ENCODE measurements around the gene DTNB.
A peak's percentile ranks its signal among the peaks of the same experiment; 100 is the strongest.

The DTNB gene

DNA sequence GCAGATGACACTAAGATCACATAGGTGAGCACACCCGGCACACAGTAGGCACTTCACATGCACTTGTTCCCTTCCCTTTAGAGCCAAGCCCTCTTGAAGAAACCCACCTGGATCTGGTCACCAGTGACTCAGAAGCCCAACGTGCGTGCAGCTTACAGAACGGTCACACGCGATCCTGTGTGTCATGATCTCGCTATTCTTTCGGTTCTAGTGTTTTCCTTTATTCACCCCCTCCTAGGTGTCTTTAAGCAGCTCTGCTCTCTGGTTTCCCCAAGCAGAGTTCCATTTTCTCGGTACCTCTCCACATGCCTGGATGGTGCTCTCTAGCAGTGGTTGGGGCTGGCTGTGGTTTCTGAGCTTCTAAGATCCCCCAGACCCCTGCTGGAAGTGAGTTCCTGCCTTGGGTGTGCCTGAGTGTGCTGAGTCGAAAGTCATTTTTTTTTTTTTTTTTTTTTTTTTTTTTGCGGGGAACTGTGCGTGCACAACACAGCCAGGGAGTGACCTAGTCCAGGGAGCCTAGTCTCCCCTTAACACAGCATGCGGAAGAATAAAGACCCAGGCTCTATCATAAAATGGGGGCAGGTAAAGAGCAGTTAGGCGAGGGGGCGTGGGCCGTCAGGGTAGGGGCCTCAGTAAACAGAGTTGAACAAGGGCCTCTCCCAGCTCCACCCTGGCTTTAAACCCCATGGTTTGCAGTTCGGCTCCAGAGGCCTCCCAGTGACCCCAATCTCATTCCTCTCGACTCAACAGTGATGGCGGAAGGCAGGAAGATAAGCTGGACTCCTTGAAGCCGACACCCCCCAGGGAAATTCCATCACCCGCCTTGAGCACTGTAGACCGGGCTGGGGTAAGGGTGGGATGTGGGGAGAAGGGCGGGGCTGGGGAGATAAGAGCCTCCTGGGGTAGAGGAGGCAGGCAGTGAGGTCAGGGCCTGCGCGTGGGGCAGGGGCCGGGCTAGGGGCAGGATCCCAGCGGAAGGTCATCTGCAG, 301.8 kb downstream of the DTNB start:
- DNase-seq (ENCODE audit: low read depth in 2 of 2): no peak

DNA sequence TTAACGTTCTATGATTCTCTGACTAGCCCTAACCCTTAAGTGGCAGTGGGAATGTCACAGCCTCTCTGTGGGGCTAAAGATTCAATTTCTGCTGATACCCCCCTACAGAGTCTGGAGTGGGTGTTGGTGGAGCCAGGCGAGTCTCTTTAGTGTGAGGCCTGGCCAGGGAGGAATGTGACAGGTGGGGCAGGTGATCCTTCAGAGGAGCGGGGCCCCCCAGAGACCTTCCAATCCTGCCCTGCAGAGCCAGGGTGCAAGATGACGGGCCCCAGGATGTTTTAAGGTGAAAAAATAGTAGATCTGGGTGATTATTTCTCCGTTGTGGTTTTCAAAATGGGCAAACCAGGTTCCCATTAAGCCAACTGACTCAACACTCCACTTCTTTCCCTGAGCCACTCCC, 303.5 kb downstream of the DTNB start:
- no peak for DNase-seq (ENCODE audit: low read depth in 2 of 2)

DNA sequence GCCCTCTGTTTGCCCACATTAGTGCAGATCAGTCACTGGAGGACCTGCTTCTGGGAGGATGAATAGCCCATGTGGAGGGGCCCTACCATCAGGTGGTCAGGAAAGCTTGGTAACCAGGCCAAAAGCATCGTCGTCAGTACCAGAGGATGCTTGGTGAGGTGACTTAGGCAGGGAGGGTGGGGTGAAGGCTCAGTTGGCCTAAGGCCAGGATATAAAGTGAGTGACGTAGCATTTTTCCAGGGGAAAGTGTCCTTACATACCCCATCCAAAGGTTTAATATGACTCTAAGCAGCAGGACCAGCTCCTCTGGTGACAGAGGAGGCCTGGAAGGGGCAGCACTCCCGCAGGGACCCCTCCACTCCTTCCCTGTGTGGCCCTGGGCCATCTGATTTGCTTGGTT, 303.9 kb downstream of the DTNB start:
- no peak for DNase-seq (ENCODE audit: low read depth in 2 of 2)

DNA sequence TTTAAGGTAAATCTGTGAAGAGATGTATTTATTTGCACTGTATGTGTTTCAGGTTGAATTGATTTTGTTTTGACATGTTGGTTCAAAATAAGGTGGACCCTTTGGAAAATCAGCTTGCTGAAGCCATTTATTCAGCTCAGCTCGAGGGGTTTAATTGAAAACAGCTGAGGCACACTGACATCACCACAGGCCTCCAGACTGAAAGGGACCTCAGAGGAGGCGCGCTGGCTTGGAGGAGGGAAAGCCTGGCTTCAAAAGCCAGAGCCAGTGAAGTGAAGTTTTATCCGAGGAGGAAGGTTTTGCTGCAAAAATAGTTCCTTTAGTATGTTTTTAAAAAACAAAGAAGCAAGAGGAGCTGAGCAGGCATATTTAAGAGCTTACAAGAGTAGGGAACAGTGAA, 304.7 kb downstream of the DTNB start:
- DNase-seq (ENCODE audit: low read depth in 2 of 2): no peak

DNA sequence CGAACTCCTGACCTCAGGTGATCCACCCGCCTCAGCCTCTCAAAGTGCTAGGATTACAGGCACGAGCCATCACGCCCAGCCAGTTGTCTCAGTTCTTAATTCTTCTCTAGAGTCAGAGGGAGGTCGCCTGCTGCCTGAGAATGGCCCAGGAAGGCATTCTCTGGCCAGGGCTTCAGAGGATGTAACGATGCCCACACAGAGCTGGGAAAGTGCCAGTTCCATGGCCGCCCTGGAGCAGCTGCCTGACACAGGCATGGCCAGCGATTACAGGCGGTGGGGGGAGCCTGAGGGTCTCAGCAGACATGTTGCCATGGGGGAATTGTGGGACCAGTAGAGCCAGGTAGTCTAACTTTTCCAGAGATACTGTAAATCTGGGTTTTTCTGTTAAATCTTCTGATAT, 306.1 kb downstream of the DTNB start:
- DNase-seq (ENCODE audit: low read depth in 2 of 2): no peak

DNA sequence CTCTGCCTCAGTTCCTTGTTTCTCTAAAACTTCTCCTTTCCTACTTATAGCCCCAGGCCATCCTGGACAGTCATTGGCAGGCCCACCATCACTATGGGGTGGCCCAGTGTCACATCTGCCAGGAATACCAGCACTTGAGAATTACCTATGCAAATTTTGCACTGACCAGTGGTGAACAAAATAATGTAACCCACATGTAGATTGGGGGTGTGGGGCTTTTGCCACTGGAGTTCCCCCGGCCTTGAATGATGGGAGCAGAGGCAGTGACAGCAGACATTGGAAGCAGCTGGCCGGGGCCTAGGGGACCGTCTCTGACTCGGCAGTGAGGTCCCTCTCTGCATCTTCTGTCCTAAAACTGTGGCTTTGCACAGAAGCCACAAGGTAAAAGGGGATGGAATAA, 306.7 kb downstream of the DTNB start:
- no peak for DNase-seq (ENCODE audit: low read depth in 2 of 2)

DNA sequence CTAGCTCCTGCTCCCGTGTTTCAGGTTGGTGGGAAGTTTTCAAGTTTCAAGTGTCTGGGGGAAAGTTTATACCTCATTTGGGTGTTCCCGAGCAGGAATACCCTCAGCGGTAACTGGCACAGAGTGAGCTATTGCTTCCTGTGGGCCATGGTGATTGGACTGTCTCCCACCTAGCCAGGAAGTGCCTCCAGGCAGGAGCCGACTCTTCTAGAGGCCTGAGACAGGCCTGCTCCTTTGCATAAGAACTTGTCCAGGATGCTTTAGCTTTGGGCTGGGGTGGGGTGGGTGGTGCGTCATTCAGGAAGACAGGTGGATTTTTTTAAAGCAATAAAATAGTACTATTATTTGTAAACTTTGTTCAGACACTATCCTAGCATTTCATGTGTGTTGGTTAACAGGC, 308.1 kb downstream of the DTNB start:
- no peak for DNase-seq (ENCODE audit: low read depth in 2 of 2)

DNA sequence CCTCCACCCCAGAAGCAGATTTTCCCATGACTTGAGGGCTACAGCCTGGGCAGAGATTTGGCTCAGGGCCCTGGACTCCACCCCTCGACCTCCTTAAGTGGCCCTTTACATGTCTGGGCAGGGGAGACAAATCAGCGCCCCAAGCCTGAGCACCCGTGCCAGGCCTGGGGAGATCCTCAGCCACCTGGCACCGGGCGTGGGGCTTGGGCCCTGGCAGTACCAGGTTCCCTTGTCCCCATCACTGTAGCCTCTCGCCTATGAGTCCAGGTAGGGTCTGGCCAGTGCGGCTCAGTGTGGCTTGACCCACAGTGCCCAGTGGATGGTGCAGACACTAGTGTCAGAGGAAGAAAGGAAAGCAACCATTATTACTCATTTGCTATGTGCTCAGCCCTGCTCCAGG, 309.6 kb downstream of the DTNB start:
- no peak for DNase-seq (ENCODE audit: low read depth in 2 of 2)

DNA sequence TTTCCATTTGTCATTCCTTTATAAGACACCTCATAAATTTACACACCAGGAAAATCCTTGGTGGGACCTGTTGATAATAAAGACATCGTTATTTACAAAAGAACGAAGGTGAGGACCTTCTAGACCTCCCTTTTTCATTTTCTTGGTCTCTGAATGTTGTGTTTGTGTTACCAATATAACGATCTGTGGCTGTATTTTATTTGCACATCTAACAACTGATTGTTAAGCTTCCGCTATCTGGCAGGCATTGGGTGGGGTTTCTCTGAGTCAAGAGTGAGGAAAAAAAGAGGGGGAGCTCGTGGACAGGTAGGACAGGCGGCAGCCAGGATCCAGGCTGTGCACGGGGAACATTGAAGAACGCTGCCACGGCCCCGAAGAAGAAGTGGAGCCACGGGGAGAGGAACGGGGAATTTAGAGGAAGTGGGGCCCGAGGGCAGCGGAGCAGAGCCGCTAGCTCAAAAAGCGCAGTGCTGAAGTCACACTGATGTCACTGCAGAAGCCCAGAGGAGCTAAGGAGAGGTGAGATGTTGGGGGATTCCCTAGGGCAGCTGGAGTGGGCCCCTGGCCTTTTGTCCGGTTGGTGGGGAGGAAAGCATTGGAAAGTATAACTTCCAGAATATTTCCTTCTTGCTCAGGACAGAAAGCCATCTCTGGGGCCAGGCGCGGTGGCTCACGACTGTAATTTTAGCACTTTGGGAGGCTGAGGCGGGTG, 310.8 kb downstream of the DTNB start:
- peak in 1 of 2 donors; percentile 28 for DNase-seq (ENCODE audit: low read depth in 2 of 2)

DNA sequence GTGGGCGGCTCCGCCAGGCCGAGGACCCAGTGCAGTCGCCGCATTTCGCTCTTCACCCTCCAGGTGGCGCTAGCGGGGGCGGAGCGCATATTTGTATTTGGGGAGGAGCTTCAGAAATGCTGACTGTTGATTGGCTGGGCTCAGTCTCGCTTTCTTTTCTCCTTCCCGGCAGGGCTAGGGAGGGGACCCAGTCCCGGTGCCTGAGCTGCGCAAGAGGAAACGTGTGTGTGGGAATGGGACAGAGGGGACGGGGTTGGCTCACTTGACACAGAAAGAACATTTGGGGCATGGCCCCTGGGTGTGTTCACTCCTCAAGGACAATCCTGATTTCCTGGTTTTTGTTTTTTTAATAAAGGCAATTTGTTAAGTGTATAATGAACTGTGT, 311.3 kb downstream of the DTNB start:
- DNase-seq (ENCODE audit: low read depth in 2 of 2): peak; percentile 91 to 94

DNA sequence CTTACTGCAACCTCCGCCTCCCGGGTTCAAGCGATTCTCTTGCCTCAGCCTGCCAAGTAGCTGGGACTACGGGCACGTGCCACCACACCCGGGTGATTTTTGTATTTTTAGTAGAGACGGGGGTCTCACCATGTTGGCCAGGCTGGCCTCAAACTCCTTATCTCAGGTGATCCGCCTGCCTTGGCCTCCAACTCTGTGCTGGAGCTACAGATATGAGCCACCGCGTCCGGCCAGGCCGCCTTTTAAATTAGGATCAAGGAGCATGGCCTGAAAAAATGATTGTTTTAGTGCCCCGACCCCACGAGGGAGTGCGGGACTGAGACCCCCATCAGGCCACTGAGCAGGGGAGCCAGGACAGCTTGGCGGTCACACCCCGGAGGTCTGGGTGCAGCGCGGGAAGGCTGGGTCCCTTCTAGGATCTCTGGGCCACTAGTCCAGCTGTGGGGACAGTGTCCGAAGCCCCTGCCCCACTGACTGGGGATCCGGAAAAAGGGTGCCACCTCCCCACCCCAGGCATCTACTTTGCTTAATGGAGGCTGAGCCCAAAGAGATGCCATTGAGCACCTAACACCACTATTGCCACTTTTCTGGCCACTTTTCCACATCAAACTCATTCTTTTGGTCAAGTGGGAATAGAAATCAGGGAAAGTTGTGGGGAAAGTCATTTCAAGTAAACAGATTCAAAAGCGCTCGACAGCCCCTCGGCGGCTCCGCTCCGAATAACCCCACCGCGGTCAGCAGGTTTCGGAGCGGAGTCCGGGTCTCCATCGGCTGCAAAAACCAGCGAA, 311.9 kb downstream of the DTNB start:
- no peak for DNase-seq (ENCODE audit: low read depth in 2 of 2)

DNA sequence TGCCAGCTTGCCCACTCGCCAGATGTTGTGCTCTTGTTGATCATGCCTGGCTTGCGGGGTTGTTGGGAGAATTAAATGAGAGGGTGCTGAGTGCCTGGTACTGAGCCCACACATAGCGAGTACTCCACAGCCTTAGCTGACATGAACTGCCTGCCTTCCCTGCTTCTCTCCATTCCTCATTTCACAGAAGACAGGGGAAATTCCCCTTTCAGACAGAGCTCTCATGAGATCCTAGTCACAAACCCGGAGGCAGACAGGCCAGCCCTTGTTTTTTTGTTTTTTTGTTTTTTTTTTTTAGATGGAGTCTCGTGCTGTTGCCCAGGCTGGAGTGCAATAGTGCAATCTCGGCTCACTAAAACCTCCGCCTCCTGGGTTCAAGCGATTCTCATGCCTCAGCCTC, 314.5 kb downstream of the DTNB start:
- no peak for DNase-seq (ENCODE audit: low read depth in 2 of 2)

DNA sequence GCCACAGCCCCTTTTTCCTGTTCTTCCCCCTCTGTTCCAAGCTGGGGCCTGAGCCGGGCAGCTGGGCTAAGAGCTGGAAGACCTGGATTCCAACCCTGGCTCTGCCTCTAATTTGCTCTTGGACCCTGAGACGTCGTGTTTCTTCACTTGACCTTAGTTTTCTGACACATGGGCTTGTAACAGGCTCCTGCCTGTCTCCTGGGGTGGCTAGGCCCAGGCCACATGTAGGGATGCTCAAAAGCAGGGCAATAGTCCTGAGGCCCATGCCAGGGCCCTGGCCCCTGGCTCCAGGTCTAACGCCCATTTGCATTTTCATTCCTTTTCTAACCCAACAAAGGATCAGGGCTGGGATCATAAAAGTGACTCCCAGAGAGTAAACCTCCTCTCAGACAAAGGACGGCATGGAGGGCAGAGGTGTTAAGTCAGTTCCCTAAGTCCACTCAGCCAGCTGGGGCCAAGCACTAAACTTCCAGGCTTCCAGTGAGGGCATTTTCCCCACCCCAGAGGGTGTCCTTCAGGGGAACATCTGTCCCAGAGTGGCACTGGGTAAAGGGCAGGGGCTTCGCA, 315.0 kb downstream of the DTNB start:
- no peak for DNase-seq (ENCODE audit: low read depth in 2 of 2)

DNA sequence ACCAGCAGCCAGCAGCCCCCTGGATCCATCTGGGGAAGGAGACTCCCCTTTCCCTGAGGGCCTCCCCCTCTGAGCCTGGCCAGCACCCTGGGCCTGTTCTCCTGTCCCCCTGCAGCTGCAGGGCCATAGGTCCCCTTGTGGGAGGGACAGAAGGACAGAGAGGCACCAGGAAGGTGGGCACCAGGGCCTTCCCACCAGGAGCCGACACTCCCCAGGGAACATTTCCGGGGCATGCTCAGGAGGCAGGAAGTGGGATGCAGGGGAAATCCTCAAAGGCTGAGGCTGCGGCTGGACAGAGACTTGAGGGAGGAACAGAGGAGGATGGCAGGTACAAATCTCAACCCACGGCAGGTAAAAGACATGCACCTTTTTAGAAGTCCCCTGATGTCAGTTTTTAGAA, 317.3 kb downstream of the DTNB start:
- no peak for DNase-seq (ENCODE audit: low read depth in 2 of 2)

DNA sequence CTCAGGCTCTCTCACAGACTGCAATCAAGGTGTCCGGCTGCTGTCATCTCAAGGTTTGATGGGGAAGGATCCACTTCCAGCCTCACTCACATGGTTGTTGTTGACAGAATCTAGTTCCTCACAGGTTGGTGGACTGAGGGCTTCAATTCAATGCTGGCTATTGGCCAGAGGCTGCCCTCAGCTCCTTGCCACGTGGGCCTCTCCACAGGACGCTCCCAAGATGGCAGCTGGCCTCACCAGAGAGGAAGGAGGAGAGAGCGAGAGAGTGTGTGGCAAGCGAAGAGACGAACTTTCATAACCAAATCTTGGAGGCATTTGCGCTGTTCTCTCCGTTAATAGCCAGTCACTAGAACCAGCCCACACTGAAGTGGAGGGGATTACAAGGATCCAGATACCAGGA, 318.1 kb downstream of the DTNB start:
- no peak for DNase-seq (ENCODE audit: low read depth in 2 of 2)

DNA sequence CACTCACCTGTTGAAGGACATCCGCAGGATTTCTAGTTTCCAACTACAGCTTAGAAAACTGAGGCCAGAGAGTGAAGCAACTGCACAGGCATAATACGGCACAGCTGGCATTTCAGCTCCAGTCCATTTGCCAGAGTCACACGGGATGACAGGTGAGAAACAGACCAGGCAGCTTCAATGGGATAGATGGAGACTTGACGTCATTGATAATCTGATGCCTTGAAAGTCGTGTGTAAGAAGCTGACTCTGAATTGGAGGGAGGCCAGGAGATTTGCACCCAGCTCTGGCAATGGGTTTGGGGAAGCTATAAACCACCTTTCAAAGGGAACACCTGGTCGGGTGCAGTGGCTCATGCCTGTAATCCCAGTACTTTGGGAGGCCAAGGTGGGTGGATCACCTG, 319.3 kb downstream of the DTNB start:
- DNase-seq (ENCODE audit: low read depth in 2 of 2): no peak

DNA sequence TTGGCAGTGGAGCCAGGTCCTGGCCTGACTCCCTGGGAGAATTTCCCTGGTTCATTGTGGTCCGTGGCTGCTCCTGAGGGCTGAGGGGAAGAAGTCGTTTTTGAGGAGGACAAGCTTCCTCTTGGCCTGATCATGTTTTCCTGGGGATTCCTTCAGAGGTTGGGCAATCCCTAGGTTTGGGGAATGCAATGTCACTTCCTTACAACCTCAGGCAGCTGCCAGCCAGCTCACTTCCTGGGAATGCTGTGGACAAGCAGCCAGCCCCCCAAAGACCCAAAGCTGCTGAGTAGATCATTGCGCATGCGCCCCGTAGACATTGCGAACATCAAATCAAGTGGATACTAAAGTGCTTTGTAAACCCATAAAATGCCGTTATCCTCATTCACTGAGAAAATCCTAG, 324.0 kb downstream of the DTNB start:
- DNase-seq (ENCODE audit: low read depth in 2 of 2): no peak

DNA sequence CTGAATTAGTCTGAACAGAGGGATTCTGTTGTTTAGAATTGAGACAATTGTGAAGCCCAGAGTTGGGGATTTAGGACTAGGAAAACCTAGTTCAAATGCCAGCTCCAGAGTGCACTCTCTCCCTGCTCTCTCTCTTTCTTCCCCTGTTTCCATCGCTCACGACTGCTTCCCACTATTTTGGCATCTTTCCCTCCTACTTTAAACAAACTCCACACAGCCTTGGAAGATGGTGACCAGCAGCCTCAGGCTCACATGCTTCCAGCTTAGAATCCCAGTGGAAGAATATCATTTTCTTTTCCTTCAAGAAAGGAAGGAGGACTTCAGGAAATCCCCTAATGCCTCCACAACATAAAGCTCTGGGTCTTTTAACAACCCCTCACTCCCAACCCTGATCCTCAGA, 325.5 kb downstream of the DTNB start:
- no peak for DNase-seq (ENCODE audit: low read depth in 2 of 2)

DNA sequence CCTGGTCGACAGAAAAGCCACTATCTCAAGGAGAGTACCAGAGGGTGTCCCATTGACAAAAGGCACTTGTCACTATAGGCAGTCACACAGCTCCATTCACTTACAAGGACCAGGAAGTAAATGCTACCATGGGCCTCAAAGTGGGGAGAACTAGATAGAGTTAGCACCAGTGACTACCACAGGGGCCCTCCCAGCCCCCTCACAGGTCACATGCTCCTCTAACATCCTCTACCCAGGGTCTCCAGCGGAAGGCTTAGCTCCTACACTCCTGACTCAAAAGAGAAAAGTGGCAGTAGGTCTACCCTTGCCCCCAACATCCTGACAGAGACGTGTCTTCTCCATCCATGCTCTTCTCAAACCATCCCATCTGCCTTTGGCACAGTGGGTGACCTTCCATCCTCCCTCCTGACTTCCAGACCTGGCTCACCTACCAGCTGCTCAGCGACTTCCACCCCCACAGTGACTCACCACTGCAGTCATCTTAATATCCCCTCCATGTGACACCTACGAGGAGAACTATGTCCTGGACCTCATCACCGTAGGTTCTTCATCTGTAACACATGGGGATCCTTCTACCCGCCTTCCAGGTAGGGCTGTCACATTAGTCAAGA, 326.1 kb downstream of the DTNB start:
- DNase-seq (ENCODE audit: low read depth in 2 of 2): no peak

DNA sequence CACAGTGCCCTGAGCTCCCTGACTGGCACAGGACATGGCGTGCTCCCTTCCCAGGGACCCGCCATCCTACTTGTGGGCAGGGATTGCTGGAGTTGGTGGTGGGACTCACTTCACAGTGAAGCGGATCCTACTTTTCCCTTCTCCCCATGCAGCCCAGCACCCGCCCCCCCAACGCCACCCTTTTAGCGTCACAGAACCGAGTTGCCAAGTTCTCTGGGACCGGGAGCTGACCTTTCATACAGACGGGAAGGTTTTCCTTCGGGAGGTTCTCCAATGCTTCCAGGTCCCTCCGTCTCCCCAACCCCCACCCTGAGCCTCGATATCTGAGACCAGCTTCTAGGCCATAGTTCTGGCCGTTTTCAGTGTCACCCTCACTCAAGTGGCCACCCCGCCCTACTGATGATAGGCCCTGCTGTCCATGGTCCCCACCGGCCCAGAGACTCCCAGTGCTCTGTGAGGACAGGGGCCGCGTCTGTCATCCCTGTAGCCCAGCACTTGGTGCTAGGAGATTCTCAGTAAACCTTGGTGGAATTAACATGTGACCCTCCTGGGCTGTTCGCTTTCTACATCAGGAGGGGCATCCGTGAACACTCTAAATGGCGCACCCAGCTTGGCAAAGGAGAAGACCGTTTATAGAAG, 330.1 kb downstream of the DTNB start:
- no peak for DNase-seq (ENCODE audit: low read depth in 2 of 2)

Measured in stimulated activated CD4-positive, alpha-beta T cell treated with anti-CD3 and anti-CD28 coated beads, Interleukin-1b, Interleukin-23, amount 100 ng/mL, for 1 hour (primary cell).